ENCODE results near the gene FMN1.

The FMN1 gene

GRCh38 chr15:33091983-33092693 lies 102.4 kb downstream of the FMN1 start:
- Mint-ChIP-seq H3K9me3 (peaks cover 7% of the 10 kb centered on the region), H3K27ac (peak overlapping the region; percentile 17)
- TF ChIP-seq, protein P1, sequence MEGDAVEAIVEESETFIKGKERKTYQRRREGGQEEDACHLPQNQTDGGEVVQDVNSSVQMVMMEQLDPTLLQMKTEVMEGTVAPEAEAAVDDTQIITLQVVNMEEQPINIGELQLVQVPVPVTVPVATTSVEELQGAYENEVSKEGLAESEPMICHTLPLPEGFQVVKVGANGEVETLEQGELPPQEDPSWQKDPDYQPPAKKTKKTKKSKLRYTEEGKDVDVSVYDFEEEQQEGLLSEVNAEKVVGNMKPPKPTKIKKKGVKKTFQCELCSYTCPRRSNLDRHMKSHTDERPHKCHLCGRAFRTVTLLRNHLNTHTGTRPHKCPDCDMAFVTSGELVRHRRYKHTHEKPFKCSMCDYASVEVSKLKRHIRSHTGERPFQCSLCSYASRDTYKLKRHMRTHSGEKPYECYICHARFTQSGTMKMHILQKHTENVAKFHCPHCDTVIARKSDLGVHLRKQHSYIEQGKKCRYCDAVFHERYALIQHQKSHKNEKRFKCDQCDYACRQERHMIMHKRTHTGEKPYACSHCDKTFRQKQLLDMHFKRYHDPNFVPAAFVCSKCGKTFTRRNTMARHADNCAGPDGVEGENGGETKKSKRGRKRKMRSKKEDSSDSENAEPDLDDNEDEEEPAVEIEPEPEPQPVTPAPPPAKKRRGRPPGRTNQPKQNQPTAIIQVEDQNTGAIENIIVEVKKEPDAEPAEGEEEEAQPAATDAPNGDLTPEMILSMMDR (IDR thresholded peaks at IDR 0.05): no peak

DNA sequence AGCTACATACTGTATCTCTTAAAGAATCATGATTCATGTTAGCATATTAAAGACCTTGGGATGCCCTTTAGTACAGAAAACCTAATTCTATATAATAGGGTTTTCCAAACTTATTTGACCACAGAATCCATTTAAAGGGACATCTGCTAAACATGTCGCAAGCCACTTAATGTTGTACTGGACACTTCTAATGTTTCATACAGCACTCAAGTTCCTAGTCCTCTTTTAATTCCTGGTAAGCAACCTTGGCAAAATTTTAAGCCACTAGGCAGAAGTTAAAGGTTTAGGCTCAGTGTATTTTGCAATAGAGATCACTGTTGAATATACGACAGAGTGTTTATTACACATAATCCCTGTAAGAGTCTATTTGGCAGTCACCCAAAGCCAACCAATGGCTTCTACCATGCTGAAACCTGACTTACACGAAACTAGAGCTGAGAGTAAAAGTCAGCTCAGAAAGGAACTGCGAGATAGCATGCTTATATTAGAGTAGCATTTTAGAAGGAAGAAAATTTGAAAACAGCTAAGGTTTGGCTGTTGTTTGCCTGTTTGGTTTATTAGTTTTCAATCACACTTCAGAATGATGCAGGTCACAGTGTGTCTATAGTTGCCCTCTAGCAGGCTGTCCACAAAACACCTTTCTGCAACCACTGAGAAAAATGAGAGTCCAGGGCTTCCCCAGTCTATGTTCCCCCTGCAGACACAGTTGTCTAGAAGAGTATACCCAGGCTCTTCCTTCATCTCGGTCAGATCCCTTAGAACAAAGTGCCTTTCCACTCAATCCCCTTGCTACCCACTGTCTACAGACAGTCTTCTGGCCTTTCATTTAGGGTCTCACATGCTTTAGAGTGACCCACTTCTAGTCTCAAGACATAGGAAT lies 104.4 kb downstream of the FMN1 start:
- peak overlapping the region; percentile 80 for H3K27ac Mint-ChIP-seq
- H3K4me3 Mint-ChIP-seq: no peak overlapping the region
- H3K9me3 Mint-ChIP-seq: no peaks in the 10 kb centered on the region
- TF ChIP-seq, protein P1 (IDR thresholded peaks at IDR 0.05): no peak
- peaks cover 68% of the 10 kb centered on the region for H3K4me1 Mint-ChIP-seq
- DNase-seq: no peak
- no peaks in the 10 kb centered on the region for H3K27me3 Mint-ChIP-seq (ENCODE audit: low read depth, poor library complexity)
- peaks cover 10% of the 10 kb centered on the region for H3K36me3 Mint-ChIP-seq (ENCODE audit: low read depth)

More at GRCh38 chr15:33091983-33092693, 102.4 kb downstream of the FMN1 start:
- Mint-ChIP-seq H3K27me3 (ENCODE audit: low read depth, poor library complexity) (no peaks in the 10 kb centered on the region), H3K4me1 (peaks cover 62% of the 10 kb centered on the region), H3K36me3 (ENCODE audit: low read depth) (peaks cover 18% of the 10 kb centered on the region), H3K4me3 (no peak overlapping the region)
- no peak for DNase-seq

GRCh38 chr15:33089165-33089877 lies 105.2 kb downstream of the FMN1 start:
- H3K27ac Mint-ChIP-seq: no peak overlapping the region
- no peak overlapping the region for H3K4me3 Mint-ChIP-seq
- peaks cover 10% of the 10 kb centered on the region for H3K36me3 Mint-ChIP-seq (ENCODE audit: low read depth)
- DNase-seq: no peak
- H3K9me3 Mint-ChIP-seq: no peaks in the 10 kb centered on the region
- peaks cover 73% of the 10 kb centered on the region for H3K4me1 Mint-ChIP-seq
- H3K27me3 Mint-ChIP-seq (ENCODE audit: low read depth, poor library complexity): no peaks in the 10 kb centered on the region
- TF ChIP-seq, protein P1 (IDR thresholded peaks at IDR 0.05): no peak

GRCh38 chr15:33086500-33087121 lies 107.9 kb downstream of the FMN1 start:
- TF ChIP-seq, protein P1 (IDR thresholded peaks at IDR 0.05): peak; percentile 50
- Mint-ChIP-seq H3K4me1 (peaks cover 58% of the 10 kb centered on the region), H3K27ac (no peak overlapping the region), H3K4me3 (no peak overlapping the region), H3K27me3 (ENCODE audit: low read depth, poor library complexity) (peaks cover 2% of the 10 kb centered on the region), H3K9me3 (no peaks in the 10 kb centered on the region), H3K36me3 (ENCODE audit: low read depth) (peaks cover 14% of the 10 kb centered on the region)
- DNase-seq: no peak

GRCh38 chr15:33084661-33085060 lies 109.9 kb downstream of the FMN1 start:
- H3K4me1 Mint-ChIP-seq: peaks cover 57% of the 10 kb centered on the region
- TF ChIP-seq, protein P1 (IDR thresholded peaks at IDR 0.05): no peak
- DNase-seq: no peak
- peaks cover 16% of the 10 kb centered on the region for H3K36me3 Mint-ChIP-seq (ENCODE audit: low read depth)
- H3K27ac Mint-ChIP-seq: no peak overlapping the region
- no peak overlapping the region for H3K4me3 Mint-ChIP-seq
- peaks cover 3% of the 10 kb centered on the region for H3K27me3 Mint-ChIP-seq (ENCODE audit: low read depth, poor library complexity)
- H3K9me3 Mint-ChIP-seq: no peaks in the 10 kb centered on the region

All from nephron progenitor cell (in vitro differentiated cells).